ENCODE data around the gene RASGRP2. TPM values are rescaled to one million over a fixed set of nuclear protein-coding genes. Genes with fewer than 3 reads are reported as not detected.
A peak's percentile ranks its signal among the peaks of the same experiment; 100 is the strongest.
"Not testable (repeated sequence)": the region's sequence is repeated elsewhere in the genome, so short reads cannot be mapped to it uniquely, and the experiment has no call there.

The RASGRP2 gene
- total RNA-seq, 1 donor from 2014 or later: 24.9 TPM

DNA sequence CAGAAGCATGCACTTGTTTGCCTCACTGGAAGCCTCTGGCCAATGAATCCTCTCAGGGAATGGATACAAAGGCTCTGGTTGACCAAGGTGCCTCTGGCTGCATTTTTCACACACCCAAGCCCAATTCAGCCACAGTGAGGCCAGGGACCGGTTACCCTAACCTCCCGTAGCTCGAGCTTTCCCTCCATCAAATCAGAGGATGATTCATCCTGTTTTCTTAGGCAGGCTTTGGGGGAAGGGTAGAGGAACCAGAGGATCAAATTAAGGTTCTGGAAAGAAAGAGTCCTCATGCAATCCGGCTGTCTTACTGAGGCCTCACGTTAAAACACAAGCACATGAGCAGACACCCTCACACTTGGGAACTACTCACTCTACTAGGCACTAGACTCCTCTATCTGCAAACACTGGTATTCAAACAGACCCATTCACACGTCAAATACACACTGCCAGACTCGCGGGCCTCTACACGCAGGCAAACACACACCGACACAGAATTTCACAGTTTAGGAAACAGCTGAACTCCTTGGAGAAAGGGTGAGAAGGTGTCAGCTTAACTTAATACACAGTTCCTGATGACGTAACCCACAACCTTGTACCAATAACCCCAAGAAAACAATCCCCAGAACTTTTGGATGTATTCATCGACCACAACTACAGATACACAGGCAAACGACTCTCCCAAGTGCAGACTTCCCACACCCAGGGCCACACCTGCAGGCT lies 33.4 kb downstream of the RASGRP2 start:
- DNase-seq (ENCODE audit: low spot score in 2 of 2) (no peak), FAIRE-seq (no peak)

DNA sequence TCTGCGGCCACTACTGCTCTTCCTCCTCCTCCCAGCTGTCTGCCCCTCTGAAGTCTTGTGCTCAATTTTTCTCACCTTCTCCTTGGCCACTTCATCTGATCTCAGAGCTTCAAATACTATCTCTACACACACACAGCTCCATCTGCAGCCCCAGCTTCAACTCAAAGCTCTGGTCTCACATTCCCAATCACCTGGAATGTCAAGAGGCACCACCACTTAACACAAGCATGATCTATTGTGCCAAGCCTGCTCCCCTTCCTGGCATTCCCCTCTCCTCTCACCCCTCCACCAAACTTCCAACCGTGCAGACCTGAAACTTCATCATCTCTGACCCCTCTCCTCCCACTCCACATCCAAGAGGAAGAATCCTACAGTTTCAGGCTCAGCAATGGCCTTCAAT lies 38.4 kb downstream of the RASGRP2 start:
- DNase-seq (ENCODE audit: low spot score in 2 of 2): no peak
- no peak for FAIRE-seq

DNA sequence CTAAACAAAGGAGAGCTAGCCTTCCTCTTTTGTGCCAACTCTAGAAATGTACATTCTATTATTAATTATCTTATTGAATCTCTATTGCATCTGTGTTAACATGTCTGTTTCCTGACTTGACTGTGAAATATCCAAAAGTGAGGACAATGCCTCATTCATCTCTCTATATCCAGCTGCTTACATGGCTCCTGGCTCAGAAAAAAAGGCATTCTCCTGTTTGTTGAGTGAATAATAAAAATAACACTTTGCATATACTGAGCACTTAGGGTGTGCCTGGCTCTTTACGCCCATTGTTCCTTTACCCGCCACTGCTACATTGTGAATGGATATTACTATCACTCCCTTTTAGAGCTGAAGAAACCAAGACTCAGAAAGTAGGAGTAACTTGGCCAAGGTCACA lies 40.9 kb downstream of the RASGRP2 start:
- DNase-seq (ENCODE audit: low spot score in 2 of 2): no peak
- FAIRE-seq: no peak

DNA sequence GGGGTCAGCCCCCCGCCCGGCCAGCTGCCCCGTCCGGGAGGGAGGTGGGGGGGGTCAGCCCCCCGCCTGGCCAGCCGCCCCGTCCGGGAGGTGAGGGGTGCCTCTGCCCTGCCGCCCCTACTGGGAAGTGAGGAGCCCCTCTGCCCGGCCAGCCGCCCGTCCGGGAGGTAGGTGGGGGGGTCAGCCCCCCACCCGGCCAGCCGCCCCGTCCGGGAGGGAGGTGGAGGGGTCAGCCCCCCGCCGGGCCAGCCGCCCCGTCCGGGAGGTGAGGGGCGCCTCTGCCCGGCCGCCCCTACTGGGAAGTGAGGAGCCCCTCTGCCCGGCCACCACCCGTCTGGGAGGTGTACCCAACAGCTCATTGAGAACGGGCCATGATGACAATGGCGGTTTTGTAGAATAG lies 42.0 kb downstream of the RASGRP2 start:
- FAIRE-seq; DNase-seq (ENCODE audit: low spot score in 2 of 2): not testable (repeated sequence)

DNA sequence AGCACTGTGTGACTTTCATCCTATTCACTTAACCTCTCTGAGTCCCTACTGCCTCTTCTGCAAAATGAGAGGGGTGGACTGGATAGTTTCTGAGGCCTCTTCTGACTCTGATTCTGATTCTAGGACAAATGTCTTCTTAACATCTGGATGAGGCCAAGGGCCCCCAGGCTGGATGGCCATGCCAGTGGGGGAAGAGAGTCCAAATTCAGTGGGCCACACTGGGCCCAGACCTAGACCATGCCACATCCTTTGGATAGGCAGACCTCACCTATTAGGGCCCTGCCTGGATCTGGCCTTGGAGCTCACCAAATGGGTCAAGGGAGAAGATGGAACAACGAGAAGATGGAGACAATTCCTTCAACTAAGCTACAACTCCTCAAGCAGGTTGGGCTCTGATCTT lies 45.5 kb downstream of the RASGRP2 start:
- FAIRE-seq (no peak), DNase-seq (ENCODE audit: low spot score in 2 of 2) (no peak)

DNA sequence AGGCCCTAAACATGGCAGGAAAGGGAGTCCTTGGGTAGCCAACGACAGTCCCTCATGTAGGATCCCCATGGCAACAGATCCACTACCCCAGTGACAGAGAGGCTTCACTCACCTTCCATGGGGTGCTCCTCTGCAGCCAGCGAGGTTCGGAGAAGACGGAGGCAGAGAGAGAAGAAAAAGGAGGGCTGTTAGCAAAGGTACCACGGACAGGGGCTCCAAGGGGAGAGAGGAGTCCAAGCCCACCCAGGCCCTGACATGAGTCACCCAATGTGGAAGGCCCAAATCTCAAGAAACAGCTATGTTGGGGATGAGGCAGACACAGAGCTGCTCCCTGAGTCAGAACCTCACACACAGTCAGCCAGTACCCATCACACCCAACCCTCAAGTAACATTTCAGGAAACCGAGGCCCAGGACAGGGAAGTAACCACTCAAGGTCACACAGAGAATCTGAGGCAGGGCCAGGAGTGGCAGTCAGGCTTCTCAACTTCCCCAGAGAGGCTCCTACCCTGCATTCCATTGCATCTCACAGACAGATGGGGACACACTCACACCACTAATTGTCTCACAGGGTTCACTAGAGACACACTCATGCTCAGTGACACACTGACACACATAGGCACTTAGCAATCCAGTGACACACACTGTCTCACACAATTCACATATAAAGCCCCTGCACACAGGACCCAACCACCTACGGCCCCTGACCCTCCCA lies 46.1 kb downstream of the RASGRP2 start:
- DNase-seq (ENCODE audit: low spot score in 2 of 2): no peak
- FAIRE-seq: no peak

DNA sequence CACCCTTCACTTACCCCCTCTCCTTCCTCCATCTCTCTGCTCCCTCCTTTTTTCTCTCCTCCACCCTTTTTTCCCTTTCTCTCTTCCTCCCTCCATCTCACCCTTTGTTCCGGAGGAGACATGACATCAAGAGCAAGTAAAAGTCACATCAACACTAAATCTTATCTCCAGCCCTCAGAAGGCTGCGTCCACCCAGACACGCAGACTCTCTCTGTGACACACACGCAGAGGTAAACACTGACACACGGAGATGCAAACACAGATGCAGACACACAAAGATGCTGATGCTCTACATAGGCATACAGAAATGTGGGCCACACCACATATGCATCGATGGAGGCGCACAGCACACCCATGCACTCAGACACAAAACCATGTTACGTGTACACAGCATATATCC lies 47.9 kb downstream of the RASGRP2 start:
- no peak for DNase-seq (ENCODE audit: low spot score in 2 of 2)
- no peak for FAIRE-seq

DNA sequence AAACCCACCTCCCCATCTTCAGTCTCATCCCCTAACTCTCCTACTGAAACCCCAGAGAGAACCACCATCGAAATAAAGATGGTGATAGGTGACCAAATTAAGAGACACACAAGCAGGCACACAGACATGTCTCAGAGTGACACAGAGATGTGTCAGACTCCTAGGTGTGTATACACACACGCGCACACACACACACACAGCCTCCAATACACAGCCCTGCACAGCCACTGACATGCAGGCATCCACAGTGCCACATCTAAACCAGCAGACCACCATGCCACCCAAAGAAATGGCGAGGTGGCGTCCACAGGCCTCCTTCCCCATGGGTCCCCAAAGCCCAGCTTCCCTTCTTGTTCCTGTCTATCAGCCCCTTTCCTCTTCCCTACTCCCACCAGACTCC lies 48.4 kb downstream of the RASGRP2 start:
- DNase-seq (ENCODE audit: low spot score in 2 of 2): no peak
- FAIRE-seq: no peak

DNA sequence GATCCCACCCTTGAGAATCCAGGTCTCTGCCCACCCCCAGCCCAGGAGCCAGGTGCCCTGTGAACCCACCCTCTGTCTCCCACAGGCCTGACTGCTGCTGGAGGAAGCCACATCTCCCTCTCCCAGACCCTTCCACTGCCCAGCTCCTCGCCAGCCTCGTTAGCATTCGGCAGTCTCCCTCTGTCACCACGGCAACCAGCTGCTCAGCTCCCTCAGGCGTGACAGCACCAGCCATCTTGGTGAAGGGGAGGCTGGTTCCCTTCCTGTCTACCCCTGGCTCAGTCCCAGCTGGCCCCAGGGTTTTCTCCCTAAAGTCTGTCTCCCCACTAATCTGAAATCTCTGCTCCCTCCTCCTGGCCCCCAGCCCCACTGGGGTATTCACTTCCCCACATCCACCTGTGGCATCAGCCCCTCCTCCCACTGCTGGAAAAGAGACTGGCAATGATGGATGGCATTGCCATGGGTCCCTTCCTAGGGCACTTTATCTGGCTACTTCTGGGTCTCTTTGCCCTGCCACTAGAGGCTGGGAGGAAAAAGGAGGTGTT lies 49.0 kb downstream of the RASGRP2 start:
- FAIRE-seq (no peak), DNase-seq (ENCODE audit: low spot score in 2 of 2) (peak in 1 of 2 donors; percentile 70)

DNA sequence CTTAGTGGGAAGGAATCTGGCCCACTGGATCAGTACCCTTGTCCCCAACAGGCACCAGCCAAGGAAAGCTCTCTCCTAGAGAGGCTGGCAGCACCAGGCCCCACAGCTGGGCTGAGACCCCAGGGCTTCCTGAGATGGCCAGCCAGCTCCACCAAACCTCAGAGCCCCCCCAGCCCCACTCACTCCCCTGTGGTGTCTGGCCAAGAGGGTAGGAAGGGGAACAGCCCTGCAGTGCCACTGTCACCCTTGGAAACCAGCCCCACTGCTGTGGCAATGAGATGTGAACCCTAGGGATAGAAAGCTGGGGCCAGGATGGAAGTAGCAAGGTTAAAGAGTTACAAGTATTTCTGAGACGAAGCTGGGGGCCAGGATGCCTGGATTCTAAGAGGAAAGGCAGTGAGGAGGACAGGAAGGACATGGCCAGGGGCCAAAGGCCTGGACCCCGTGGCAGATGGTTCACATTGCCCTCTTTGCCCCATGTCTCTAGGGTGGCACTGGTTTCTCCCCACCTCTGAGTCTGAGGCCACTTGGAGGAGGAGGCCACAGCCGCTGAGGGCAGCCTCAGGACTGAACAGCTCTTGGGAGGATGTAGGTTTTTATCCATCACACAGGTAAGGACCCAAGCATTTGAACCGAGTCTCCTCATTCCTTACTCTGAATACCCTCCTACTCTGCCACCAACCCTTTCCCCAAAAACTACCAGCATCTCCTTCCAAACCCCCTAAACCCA lies 49.8 kb downstream of the RASGRP2 start:
- DNase-seq (ENCODE audit: low spot score in 2 of 2): no peak
- no peak for FAIRE-seq

DNA sequence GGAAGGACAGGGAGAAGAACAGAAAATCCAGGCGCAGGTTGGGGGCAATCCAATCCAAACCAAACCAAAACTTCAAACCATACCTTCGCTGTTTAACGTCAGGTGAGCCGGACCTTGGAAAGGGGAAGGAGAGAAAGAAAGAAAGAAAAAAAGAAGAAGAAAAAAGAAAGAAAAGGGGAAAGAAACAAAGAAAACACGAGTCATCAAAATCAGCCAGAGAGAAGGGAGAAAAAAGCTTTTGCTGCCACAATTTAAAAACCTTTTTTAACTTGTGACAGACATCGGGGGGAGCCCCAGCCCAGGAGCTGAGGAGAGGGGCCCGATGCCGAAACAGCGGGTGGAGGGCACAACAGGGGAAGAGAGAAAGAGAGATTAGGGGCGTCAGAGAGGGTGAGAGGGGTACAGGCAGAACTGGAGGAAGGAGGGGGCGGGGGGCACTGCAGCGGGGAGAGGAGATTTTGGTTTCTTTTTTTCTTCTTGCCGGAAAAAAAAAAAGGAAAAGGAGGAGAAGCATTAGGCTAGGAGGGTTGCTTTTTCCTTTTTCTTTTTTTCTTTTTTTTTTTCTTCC lies 51.1 kb downstream of the RASGRP2 start:
- no peak for FAIRE-seq
- no peak for DNase-seq (ENCODE audit: low spot score in 2 of 2)

DNA sequence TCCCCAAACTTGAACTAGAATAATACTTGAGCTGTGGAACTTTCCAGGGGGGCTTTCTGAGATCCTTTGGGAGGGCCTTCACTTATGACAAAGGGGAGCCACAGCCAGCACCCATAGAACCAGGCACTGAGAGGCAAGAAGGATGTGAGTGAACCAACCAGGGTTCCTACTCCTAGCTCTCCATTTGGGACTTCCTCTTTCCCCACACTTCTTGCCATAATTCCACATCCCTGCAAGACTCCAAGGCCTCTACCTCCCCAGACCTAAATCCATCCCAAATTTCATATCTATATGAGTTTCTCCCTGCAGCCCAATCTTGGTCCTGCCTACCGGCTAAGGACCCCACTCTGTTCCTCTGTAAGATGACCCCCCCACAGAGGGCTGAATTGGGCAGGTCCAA lies 52.4 kb downstream of the RASGRP2 start:
- DNase-seq (ENCODE audit: low spot score in 2 of 2) (no peak), FAIRE-seq (no peak)

DNA sequence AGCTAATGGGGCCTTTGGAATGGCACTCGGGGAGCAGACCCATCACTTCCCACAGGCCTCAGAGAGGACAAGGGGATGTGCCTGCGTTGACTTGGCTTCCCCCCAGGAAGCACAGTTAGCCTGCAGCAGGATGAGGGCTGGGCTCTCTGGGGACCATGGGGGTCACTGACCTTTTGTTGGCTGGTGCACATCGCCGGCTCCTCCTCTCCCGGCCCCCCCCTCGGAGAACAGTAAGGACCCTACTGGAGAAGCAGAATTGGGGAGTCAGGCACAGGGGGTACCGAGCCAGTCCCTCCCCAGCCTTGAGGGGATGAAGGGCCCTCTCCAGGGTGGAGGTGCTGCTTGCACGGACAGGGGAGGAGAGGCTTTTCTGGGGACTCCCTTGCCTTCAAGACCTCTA lies 53.7 kb downstream of the RASGRP2 start:
- no peak for DNase-seq (ENCODE audit: low spot score in 2 of 2)
- FAIRE-seq: no peak

DNA sequence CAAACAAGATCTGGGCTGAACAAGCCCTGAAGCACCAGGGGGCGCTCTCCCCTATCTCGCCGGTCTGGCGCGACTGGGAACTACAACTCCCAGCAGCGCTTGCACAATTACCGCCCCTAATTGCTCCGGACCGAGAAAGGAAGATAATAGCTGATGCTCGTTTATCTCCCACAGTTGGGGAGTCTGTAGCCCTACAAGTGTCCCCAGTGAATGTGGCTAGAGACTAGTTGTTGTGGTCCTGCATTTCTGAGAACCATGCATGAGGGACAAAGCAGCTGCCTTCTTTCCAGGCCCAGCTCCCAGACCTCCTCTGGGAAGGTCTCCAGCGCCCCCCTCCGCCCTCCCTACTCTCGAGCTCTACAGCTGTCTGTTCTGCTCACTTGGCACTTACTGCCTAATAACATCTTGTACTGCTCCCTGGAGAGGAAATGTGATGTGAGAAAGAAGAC lies 55.4 kb downstream of the RASGRP2 start:
- FAIRE-seq (no peak), DNase-seq (ENCODE audit: low spot score in 2 of 2) (peak; percentile 70 to 79)

DNA sequence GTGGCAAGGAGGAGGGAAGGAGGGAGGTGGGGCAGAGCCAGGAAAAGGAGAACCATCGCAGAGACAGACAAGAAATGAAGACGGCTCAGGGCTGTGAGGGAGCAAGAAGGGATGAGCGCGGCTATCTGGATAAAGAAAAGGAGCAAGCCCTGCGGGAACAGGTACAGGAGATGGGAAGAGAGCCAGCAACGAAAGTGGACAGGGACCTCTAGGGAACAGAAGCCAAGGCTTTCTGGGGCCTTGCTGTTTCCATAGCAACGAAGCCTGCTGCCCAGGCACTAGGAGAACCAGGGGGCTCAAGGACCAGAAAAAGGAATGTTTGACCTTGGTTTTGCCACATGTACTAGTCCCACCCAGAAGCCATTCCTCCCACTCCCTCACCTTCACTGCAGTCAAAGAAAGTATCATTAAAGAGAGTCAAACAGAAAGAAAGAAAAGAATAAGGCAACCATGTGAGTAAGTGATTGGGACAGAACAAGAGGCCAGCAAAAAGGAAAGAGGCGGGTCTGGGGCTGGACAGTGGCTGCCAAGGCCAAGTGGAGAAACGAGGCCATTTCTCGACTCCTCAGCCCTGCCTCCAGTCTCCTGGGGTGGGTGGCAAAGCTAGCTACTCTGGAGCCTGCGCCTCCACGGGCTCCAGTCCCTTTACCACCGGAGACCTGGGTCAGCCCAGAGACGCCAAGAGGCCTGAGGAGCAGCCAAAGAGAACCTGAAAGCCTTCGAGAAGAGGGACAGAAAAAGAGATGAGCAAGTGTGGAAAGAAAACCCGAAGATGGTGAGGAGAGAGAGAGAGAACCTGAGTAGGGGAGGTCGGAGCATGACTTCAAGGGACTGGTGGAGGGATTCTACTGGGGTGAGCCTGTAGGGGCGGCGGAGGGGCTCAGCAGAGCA lies 56.1 kb downstream of the RASGRP2 start:
- FAIRE-seq (no peak), DNase-seq (ENCODE audit: low spot score in 2 of 2) (no peak)

DNA sequence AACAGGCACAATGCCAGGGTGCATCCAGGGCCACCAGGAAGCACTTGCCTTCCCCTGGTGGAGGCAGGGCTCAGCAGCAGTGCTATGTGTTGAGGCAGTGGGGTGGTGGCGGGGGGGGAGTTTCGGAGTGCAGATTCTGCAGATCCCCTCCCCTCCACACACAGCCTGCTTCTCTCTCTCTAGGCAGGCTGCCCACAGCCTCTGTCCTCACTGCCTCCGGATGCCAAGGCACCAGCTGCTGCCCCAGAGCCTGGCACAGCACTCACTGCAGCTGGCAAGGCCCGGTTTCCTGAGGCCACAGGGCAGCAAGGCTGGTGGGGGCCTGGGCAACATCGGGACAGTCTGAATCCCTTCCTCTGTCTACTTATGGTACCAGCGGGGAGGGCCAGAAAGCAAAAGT lies 56.7 kb downstream of the RASGRP2 start:
- DNase-seq (ENCODE audit: low spot score in 2 of 2): peak; percentile 69 to 74
- peak; percentile 45 for FAIRE-seq

DNA sequence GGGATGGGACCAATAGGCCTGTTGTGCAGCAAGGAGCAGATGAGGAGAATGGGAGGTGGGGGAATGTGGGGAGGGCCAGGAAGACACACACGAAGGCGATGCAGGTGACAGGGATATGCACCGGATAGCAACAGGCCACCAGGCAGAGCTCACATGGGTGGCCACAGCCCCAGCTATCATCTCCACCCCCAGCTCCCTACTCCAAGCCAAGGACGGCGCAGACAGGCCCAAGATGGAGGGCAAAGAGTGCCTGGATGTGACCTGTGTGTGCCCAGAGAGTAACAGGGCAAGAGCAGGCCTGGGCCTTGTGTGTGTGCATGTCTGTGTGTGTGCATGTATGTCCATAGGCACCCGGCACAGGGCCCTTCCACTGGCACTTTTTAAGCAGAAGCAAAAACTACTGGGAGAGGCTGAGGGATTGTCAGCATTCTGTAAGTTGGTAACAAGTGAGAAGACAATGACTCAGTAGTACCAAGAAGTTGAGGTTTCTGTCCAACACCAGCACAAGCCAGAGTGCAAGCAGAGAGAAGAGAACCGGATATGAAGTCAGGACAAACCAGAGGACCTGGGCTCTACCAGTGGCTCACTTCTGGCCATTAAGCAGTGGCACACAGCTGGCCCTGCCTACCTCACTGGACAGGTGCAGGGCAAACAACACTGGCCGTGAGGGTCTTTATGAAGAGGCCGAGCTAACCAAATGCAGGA lies 57.3 kb downstream of the RASGRP2 start:
- FAIRE-seq: no peak
- DNase-seq (ENCODE audit: low spot score in 2 of 2): no peak

DNA sequence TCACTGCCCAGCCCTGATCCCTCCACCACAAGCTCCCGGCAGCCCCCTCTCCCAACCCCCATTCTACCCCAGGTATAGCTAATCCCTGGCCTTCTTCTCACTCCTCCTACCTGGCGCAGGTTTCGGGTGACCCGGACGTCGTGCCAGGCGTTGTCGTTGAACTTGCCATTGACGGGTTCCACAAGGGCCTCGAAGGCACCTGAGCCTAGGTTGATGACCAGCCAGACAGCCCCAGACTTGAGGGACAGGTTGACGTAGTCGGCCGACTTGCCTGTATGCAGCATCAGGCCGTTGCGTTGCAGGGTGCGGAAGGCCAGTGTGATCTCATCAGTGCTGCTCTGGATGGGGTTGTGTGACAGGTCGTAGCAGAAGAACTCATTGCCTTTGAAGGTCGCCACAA lies 58.4 kb downstream of the RASGRP2 start:
- FAIRE-seq (no peak), DNase-seq (ENCODE audit: low spot score in 2 of 2) (no peak)

DNA sequence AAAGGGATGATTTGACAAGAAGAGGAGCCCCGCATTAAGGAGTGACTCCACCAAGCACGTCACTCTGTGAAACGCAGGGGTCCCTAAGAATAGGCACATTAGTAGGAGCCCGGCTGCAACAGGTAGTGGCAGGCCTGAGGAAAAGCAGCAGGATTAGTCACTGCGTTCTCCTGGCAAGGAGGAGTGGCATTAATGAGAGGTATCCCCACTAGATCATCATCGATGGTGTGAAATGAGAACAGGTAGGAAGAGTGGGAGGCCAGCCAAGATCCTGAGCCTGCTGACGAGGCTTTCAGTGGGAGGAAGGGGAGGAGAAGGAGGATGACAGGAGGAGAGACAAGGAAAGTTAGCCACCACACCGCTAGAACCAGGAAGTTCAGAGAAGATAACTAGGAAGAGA lies 59.6 kb downstream of the RASGRP2 start:
- FAIRE-seq: no peak
- DNase-seq (ENCODE audit: low spot score in 2 of 2): no peak
